Activated CD4-positive, alpha-beta T cell treated with anti-CD3 and anti-CD28 coated beads, Interleukin-2, amount 50 U/mL, for 16 hours (primary cell): Measurements from ENCODE around the gene LRRC52.

ENCODE experiments used
- DNase-seq: peaks from one replicate; pipeline ENCODE4 v3.0.0-alpha.2; 2020

LRRC52 gene

GRCh38 chr1:165543532-165544438 is at the start of gene LRRC52:
Gene LRRC52 (plus strand): TSS chr1:165544000. CDS start chr1:165544297, 297 bp downstream.
- DNase-seq: no peak

- no peak for DNase-seq
Measured at GRCh38 chr1:165494949-165495857, 48.6 kb upstream of the LRRC52 start.

- no peak for DNase-seq
Measured at GRCh38 chr1:165495858-165496205, 48.0 kb upstream of the LRRC52 start.

- DNase-seq: no peak
Measured at GRCh38 chr1:165496501-165496900, 47.3 kb upstream of the LRRC52 start.

- DNase-seq: no peak
Measured at GRCh38 chr1:165497069-165498013, 46.5 kb upstream of the LRRC52 start.

GRCh38 chr1:165501330-165501969 is 42.4 kb upstream of the LRRC52 start:
- no peak for DNase-seq

GRCh38 chr1:165501970-165502348 is 41.8 kb upstream of the LRRC52 start:
- no peak for DNase-seq

- no peak for DNase-seq
Measured at GRCh38 chr1:165507570-165507969, 36.2 kb upstream of the LRRC52 start.

- no peak for DNase-seq
Measured at GRCh38 chr1:165508291-165508690, 35.5 kb upstream of the LRRC52 start.

- DNase-seq: no peak
Measured at GRCh38 chr1:165512816-165513215, 31.0 kb upstream of the LRRC52 start.

GRCh38 chr1:165516469-165516868 is 27.3 kb upstream of the LRRC52 start:
- DNase-seq: no peak

- no peak for DNase-seq
Measured at GRCh38 chr1:165520646-165521045, 23.2 kb upstream of the LRRC52 start.

- DNase-seq: no peak
Measured at GRCh38 chr1:165524639-165525285, 19.0 kb upstream of the LRRC52 start.

GRCh38 chr1:165525708-165526107 is 18.1 kb upstream of the LRRC52 start:
- no peak for DNase-seq

- DNase-seq: no peak
Measured at GRCh38 chr1:165527251-165528007, 16.4 kb upstream of the LRRC52 start.

GRCh38 chr1:165531021-165531420 is 12.8 kb upstream of the LRRC52 start:
- no peak for DNase-seq

- no peak for DNase-seq
Measured at GRCh38 chr1:165532053-165532452, 11.7 kb upstream of the LRRC52 start.

- DNase-seq: no peak
Measured at GRCh38 chr1:165533254-165533653, 10.5 kb upstream of the LRRC52 start.

GRCh38 chr1:165536016-165536415 is 7.8 kb upstream of the LRRC52 start:
- DNase-seq: no peak

- DNase-seq: no peak
Measured at GRCh38 chr1:165537356-165538109, 6.3 kb upstream of the LRRC52 start.
